ENCODE measurements around the gene DHX9. TPM values are rescaled to one million over a fixed set of nuclear protein-coding genes. Genes with fewer than 3 reads are reported as not detected.
A peak's percentile ranks its signal among the peaks of the same experiment; 100 is the strongest.

DHX9 gene
- total and polyA plus RNA-seq, 2 of the 13 experiments (the other 11 are each of a cell fraction or from before 2014, with no cell fraction given), result 84.8 to 211 TPM

DNA sequence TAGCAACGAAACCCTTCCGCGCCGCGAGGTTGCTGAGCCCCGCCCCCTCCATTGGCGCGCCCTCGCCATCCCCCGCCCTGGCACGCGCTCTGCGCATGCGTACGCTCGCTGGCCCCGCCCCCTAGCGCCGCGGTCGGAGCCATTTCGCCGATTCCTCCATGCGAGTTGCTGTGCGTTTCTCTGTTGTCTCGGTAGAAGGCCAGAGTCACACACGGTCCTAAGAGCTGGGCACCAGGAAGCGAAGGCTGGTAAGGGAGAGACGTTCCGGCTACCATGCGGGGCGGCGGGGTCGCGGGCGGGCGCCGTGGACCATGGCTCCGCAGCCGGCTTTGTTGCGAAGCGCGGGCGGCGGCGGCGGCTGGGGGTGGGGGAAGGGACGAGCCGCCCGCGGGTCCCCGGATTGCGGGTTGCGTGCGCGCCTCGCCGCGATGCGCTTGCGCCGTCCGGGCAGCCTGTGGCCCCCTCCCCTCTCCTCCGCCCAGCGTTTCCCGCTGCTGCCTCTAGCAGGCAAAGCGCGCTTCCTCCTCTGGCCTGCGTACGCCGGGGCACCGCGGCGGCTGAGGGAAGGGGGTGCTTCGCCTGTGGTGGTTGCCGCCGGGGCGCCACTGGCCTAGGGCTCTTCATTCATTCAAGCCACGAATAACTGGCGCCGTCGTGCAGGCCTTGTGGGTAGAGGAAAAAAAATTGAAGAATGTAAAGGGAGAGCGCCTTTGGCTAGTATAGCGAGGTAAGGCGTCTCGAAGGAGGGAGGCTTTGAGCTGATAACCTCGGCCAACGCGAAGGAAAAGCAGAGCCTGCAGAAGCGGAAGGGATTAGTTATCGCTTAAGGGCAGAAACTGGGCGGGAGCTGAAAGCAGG, at the start of gene DHX9 (continued):
- TF ChIP-seq, protein P1, sequence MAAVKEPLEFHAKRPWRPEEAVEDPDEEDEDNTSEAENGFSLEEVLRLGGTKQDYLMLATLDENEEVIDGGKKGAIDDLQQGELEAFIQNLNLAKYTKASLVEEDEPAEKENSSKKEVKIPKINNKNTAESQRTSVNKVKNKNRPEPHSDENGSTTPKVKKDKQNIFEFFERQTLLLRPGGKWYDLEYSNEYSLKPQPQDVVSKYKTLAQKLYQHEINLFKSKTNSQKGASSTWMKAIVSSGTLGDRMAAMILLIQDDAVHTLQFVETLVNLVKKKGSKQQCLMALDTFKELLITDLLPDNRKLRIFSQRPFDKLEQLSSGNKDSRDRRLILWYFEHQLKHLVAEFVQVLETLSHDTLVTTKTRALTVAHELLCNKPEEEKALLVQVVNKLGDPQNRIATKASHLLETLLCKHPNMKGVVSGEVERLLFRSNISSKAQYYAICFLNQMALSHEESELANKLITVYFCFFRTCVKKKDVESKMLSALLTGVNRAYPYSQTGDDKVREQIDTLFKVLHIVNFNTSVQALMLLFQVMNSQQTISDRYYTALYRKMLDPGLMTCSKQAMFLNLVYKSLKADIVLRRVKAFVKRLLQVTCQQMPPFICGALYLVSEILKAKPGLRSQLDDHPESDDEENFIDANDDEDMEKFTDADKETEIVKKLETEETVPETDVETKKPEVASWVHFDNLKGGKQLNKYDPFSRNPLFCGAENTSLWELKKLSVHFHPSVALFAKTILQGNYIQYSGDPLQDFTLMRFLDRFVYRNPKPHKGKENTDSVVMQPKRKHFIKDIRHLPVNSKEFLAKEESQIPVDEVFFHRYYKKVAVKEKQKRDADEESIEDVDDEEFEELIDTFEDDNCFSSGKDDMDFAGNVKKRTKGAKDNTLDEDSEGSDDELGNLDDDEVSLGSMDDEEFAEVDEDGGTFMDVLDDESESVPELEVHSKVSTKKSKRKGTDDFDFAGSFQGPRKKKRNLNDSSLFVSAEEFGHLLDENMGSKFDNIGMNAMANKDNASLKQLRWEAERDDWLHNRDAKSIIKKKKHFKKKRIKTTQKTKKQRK (IDR thresholded peaks at IDR 0.05; ENCODE audit: low read length), result no peak
- TF ChIP-seq ZNF709 (CRISPR knock-in tag; IDR thresholded peaks at IDR 0.05) (no peak; the same call in 1 of the 2 replicates), ATRX (CRISPR knock-in tag; IDR thresholded peaks at IDR 0.05; ENCODE audit: borderline replicate concordance) (no peak), RAD21 (CRISPR knock-in tag; IDR thresholded peaks at IDR 0.05) (peak; percentile 42; the same call in 1 of the 2 replicates), ETS1 (CRISPR knock-in tag; IDR thresholded peaks at IDR 0.05) (no peak), ZBTB38 (CRISPR knock-in tag; IDR thresholded peaks at IDR 0.05) (0 out of 2 replicates have a peak, but pooled peaks have one; percentile 48)
- TF ChIP-seq, protein P2, sequence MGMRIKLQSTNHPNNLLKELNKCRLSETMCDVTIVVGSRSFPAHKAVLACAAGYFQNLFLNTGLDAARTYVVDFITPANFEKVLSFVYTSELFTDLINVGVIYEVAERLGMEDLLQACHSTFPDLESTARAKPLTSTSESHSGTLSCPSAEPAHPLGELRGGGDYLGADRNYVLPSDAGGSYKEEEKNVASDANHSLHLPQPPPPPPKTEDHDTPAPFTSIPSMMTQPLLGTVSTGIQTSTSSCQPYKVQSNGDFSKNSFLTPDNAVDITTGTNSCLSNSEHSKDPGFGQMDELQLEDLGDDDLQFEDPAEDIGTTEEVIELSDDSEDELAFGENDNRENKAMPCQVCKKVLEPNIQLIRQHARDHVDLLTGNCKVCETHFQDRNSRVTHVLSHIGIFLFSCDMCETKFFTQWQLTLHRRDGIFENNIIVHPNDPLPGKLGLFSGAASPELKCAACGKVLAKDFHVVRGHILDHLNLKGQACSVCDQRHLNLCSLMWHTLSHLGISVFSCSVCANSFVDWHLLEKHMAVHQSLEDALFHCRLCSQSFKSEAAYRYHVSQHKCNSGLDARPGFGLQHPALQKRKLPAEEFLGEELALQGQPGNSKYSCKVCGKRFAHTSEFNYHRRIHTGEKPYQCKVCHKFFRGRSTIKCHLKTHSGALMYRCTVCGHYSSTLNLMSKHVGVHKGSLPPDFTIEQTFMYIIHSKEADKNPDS (CRISPR knock-in tag; IDR thresholded peaks at IDR 0.05), result no peak
- TF ChIP-seq, protein P3, sequence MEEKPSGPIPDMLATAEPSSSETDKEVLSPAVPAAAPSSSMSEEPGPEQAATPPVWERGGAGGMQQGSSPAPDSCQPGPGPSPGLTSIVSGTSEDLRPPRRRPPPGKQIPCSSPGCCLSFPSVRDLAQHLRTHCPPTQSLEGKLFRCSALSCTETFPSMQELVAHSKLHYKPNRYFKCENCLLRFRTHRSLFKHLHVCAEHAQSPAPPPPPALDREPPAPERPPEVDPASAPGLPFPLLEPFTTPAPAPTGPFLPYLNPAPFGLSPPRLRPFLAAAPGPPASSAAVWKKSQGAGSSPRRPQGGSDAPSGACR (CRISPR knock-in tag; IDR thresholded peaks at IDR 0.05), result no peak; the same call in 1 of the 2 replicates
